ENCODE results near the gene GMIP.

DNA sequence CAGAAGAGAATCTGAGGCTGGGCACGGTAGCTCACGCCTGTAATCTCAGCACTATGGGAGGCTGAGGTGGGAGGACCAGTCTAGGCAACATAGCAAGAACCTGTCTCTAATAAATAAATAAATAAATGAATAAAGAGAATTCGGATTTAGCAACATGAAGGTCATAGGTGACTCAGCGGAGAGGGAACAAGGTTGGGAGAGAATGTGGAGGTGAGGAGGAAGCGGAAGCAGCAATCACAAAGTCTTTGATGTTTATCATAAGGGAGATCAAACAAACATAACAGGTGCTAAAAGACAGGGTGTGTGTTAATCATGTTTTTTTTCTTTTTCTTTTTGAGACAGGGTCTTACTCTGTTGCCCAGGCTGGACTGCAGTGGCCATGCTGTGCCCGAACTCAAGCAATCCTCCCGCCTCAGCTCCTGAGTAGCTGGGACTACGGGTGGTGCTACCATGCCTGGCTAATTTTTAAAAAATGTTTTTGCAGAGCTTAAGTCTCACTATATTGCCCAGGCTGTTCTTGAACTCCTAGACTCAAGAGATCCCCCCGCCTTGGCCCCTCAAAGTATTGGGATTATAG, 41.2 kb downstream of the GMIP start:
- TF ChIP-seq, protein P1, sequence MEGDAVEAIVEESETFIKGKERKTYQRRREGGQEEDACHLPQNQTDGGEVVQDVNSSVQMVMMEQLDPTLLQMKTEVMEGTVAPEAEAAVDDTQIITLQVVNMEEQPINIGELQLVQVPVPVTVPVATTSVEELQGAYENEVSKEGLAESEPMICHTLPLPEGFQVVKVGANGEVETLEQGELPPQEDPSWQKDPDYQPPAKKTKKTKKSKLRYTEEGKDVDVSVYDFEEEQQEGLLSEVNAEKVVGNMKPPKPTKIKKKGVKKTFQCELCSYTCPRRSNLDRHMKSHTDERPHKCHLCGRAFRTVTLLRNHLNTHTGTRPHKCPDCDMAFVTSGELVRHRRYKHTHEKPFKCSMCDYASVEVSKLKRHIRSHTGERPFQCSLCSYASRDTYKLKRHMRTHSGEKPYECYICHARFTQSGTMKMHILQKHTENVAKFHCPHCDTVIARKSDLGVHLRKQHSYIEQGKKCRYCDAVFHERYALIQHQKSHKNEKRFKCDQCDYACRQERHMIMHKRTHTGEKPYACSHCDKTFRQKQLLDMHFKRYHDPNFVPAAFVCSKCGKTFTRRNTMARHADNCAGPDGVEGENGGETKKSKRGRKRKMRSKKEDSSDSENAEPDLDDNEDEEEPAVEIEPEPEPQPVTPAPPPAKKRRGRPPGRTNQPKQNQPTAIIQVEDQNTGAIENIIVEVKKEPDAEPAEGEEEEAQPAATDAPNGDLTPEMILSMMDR (IDR thresholded peaks at IDR 0.05; ENCODE audit: borderline replicate concordance, extremely low read depth, low read length, poor library complexity, severe bottlenecking) = no peak
- no peak for TF ChIP-seq EZH2 (IDR thresholded peaks at IDR 0.05; ENCODE audit: borderline replicate concordance, low read depth, low read length, severe bottlenecking)
